AG08396 (cell line): ENCODE data around the gene PFKL.
"Not testable (repeated sequence)": the region's sequence is repeated elsewhere in the genome, so short reads cannot be mapped to it uniquely, and the experiment has no call there.

Experiments
- DNase-seq: peaks from one replicate; pipeline ENCODE4 v3.0.0; 2012; ENCODE audit warnings: low spot score, mixed read lengths

Gene PFKL

GRCh38 chr21:44294391-44295162 lies 5.3 kb upstream of the PFKL start:
- peak; percentile 77 for DNase-seq

DNA sequence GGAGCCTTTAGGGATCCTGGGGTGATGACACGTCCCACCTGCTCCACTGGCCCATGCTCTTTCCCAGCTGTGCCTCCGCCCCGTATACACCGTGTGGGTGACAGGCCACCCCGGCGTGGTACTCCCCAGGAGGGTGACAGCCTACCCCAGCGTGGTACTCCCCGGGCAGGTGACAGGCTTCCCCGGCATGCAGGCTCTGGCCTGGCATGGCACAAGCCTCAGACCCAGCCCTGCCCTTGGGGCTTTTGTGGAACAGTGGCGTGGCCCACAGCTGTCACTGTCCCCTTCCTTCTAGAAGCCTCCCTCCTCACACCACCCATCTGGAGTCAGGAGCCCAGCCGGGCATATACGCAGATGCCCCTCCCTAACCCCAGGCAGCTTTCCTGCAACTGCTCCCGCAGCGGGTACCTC lies 4.7 kb upstream of the PFKL start:
- no peak for DNase-seq

DNA sequence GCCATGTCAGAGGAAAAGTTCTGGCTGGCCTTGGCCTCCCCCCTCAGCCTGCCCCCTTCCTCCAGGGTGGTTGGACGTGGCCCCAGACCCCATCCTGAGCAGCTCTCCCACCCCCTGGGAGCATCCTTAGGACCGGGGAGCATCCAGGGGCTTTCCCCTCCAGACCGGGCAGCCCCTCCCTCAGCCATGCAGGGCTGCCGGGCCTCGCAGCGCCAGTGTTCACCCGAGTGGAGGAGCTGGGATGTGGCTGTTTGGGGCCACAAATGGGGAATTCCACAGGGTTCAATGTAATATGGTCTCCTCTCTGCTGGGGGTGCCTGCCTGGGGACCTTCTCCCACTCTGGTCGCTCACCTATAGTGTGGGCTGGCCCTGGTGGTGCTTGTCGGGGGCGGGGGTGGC lies 4.2 kb upstream of the PFKL start:
- no peak for DNase-seq

- no peak for DNase-seq
These were observed 3.7 kb upstream of the PFKL start for GRCh38 chr21:44296103-44296519.

DNA sequence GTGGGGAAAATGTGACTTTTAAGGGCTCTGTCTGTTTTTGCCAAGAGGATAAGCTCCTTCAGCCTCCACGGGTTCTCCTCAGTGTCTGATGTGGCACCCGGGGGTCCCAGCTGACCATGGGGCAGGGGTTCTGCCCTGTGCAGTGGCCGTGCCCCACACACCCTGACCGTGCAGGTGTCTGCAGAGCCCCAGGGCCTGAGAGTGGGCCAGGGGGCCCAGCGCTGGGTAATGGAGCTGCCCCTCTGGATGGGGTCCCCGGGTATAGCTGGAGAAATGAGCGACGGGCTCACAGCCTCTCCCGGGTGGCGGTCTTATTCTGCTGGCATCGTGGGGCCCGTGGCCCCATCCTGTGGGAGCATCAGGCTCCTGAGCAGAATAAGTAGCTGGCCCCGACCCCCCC lies 2.9 kb upstream of the PFKL start:
- no peak for DNase-seq

- peak; percentile 94 for DNase-seq
These were observed 2.1 kb upstream of the PFKL start for GRCh38 chr21:44297525-44298290.

DNA sequence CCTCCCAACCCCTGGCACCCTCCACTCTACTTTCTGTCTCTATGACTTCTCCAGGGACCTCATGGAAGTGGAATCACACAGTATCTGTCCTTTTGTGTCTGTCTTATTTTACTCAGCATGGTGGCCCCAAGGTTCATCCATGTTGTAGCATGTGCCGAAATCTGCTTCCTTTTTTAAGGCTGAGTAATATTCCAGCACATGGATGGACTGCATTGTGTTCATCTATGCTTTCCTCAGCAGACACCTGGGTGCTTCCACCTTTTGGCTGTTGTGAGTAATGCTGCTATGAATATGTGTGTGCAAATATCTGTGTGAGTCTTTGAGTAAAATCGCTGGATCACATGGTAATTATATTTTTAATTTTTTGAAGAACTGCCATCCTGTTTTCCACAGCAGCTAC lies 1.6 kb upstream of the PFKL start:
- no peak for DNase-seq

DNA sequence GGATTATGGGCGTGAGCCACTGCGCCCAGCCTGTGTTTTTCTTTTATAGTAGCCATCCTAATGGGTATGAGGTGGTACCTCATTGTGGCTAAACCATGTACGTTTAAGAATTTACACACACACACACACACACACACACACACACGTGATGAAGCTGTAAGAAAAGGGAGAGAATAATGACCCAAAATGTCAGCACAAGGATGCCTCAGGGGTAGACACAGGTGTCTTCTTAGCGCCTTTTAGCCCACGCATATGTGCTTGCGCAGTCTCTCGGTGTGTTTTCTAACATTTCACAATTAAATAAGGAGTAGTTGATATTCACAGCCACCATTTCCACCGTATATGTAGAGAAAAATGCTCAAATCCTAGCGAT lies 782 bp upstream of the PFKL start:
- DNase-seq, result no peak

- peak; percentile 89 for DNase-seq
These were observed 558 bp downstream of the PFKL start for GRCh38 chr21:44300262-44300959.

- no peak for DNase-seq
These were observed 1.3 kb downstream of the PFKL start for GRCh38 chr21:44301141-44301540.

DNA sequence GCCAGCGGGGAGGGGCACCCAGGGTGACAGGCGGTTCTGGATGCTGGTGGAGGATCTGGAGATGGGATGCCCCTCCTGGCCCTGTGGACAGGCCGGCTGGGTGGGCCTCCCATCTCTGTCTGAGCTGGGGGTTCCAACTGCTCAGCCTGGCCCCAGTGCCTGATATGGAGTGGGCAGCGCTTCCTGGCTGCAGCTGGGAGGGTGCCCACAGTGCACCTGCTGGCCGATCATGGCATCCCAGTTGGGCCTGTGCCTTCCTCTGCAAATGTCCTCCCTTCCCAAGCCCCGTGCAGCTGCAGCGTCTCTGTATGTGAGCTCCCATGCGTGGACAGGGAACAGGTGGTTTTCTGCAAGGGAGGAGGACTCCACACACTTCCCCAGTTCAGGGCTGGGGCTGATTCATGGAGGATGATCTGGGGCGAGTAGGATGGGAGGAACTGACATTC lies 2.1 kb downstream of the PFKL start:
- DNase-seq, result no peak

DNA sequence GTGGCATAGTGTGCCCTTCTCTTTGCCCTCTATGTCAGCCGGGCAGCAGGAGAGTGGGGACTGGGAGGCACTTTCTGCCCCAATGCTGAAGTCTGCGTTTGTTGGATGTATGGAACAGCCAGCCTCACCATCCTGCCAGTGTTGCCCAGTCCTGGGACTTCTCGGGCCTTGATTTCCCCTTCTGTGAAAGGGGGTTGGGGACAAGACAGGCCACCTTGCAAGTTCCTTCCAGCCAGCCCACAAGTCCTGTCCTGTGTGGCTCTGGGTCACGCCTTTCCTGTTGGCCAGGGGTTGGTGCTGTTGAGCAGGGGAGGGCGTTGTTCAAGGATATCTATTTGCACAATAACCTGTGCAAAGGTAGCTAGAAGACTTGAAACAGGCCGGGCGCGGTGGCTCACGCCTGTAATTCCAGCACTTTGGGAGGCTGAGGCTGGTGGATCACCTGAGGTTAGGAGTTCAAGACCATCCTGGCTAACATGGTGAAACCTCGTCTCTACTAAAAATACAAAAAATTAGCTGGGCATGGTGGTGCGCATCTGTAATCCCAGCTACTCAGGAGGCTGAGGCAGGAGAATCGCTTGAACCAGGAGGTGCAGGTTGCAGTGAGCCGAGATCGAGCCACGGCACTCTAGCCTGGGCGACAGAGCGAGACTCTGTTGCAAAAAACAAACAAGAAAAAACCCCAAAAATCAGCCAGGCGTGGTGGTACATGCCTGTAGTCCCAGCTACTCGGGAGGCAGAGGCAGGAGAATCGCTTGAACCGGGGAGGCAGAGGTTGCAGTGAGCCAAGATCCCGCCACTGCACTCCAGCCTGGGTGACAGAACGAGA lies 2.9 kb downstream of the PFKL start:
- not testable (repeated sequence) for DNase-seq

DNA sequence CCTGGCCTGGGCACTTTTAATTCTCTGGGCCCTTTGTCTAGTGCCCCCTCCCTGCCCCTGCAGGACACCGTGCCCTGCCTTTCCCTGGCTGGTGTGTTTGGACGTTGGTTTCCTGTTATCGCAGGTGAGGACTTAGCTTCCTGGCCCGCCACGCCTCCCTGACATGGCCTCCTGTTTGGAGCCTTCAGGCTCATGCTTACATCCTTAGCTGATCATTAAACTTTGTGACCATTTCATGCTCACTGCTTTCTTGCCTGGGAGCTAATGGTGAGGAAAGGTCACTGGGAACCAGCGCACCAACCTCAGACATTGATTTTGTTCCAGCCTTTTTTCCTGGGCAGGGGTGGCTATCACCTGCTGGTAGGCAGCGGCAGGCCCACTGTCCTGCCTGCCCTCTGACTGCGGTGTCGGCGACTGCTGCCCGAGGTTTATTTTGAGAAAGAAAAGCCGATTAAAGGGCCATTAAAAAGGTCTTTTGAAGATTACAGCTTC lies 3.7 kb downstream of the PFKL start:
- DNase-seq, result no peak

DNA sequence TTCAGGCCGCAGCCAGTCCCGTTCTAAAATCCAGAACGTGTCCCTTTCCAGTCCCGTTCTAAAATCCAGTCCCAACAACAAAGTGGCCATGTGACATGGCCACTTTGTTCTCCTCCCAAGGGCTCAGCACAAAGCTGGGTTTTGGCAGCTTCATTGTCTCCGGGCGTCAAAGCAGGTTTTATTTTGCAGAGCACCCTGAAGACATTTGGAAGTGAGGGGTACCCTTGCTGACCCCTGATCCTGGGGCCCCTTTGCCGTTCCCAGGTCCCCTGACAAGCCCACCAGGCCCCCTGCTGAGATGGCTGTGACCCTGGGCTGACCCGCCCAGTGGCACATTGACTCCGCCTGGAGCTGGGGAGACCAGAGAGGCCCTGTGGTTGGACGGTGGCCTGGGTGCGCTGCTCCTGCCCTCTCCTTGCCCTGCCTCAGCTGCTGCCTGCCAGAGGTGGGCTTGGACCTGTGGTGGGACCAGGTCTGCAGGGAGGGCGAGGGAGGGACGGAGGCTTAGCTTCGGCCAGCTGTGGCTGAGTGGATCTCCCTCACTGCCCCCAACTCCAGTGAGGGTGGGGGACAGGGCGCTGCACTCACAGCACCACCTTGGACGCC lies 4.3 kb downstream of the PFKL start:
- no peak for DNase-seq

DNA sequence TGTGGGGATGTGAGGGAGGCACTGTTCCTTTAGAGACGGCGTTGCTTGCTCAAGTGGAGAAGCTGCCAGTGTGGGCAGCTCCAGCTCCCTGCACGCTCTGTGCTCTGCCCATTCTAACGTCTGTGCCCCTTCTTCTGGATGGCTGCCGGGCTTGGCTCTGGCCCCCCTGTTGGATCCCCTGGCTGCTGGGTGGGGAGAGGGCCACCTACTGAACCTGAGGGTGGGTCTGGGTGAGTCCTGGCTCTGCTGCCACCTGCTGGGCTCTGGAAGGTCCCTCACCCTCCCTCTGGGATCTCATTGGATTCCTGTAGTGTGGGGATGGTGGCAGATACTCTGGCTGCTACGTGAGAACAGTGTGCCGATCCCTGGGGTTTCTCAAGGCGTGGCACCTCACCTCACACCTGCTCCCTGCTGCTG lies 5.0 kb downstream of the PFKL start:
- DNase-seq, result peak; percentile 76

DNA sequence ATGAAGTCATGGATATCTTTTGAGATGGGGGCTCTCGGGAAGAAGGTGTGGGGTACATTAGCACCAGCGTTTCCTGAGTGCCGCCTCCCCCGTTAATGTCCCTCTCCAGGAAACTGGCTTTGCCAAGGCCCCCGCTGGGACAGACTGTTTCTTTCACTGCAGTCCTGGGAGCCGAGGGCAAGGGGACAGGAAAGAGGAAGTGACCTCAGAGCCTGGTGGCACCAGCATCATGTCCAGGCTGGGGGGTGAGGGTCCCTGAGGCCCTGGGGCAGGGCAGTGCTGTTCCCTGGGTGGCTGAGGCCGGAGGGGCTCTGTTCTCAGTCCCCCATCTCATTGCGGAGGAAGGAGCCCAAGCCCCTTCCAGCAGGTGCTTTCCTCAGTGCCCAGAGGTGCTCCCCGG lies 5.8 kb downstream of the PFKL start:
- DNase-seq, result no peak

DNA sequence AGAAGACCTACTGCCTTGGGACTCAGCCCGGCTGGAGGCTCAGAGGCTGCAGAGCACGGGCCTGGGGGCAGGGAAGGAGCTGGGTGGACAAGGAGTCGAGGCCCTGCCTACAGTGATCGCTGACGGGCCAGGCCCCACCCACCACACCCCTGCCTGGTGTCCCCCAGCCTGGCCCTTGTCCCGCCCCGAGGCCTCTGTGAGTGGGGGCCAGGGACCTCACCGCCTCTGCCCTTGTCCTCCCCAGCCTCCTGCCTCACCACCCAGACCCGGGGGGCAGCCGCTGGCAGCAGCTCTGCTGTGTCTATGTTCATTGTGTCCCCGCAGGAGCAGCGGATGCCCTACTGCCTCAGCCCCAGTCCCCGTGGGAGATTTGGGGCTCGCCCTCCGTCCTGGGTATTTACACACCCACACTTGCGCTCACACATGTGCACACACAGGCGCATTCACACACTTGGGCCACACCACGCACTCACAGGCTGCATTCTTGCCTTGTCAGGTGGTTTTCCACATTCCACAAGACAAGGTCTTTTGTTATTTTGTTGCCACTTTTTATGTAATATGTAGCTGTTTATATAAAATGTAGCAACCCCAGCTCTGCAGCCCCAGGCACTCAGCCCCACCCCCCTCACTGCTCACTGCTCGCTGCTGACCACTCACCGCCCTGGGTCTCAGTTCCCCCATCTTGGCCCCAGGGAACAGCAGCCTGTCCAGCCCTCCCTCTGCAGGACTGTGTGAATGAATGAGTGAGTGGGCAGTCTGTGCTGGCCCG lies 7.3 kb downstream of the PFKL start:
- DNase-seq, result no peak

- no peak for DNase-seq
These were observed 11.0 kb downstream of the PFKL start for GRCh38 chr21:44310628-44311507.

- DNase-seq, result no peak
These were observed 12.2 kb downstream of the PFKL start for GRCh38 chr21:44312089-44312488.

GRCh38 chr21:44312716-44313115 lies 12.9 kb downstream of the PFKL start:
- DNase-seq, result no peak
